ENCODE results near the gene PIH1D1.

DNA sequence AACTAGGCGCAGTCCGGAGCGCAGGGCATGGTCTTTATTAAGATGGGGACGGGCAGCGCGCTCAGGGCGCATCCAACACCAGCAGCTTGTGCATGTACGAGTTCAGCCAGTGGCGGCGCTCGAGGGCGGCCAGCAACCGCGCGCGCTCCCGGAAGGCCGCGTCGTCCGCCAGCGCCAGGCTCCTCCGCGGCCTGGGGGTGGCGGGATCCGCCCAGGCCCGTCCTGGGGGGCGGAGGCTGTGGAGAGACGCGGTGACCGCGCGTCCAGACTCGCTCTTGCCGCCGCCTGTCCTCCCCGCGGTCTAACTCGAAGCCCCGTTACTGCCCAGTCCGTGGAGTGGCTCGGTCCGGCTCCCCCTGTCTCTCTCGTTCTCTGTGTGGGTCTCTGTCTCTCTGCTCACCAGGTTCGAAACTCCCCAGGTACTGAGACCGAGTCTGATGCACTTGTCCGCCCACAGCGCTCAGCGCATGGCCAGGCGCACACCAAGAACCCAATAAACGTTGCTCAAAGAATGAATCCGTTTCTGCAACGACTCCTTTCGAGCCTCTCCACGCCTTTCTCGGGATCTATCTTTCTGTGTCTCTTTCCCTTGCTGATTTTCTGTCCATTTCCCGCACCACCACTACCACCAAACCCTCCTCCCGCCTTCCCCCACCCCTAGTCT is 29.1 kb downstream of the PIH1D1 start:
- peak; percentile 79 for TF ChIP-seq EZH2 (IDR thresholded peaks at IDR 0.05; ENCODE audit: borderline replicate concordance, low read length)
- TF ChIP-seq, protein P1, sequence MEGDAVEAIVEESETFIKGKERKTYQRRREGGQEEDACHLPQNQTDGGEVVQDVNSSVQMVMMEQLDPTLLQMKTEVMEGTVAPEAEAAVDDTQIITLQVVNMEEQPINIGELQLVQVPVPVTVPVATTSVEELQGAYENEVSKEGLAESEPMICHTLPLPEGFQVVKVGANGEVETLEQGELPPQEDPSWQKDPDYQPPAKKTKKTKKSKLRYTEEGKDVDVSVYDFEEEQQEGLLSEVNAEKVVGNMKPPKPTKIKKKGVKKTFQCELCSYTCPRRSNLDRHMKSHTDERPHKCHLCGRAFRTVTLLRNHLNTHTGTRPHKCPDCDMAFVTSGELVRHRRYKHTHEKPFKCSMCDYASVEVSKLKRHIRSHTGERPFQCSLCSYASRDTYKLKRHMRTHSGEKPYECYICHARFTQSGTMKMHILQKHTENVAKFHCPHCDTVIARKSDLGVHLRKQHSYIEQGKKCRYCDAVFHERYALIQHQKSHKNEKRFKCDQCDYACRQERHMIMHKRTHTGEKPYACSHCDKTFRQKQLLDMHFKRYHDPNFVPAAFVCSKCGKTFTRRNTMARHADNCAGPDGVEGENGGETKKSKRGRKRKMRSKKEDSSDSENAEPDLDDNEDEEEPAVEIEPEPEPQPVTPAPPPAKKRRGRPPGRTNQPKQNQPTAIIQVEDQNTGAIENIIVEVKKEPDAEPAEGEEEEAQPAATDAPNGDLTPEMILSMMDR (conservative IDR thresholded peaks at IDR 0.05 in 1 of 2, IDR thresholded peaks at IDR 0.05 in 1 of 2; ENCODE audit: extremely low read depth in 1 of 2, insufficient read depth in 1 of 2, low read depth in 1 of 2, low read length in 2 of 2): peak in 1 of 2 donors; percentile 10

Data from mammary epithelial cell (primary cell).